HuH-7.5 (cell line): ENCODE data around the gene HHIP.
"Not testable (repeated sequence)": the region's sequence is repeated elsewhere in the genome, so short reads cannot be mapped to it uniquely, and the experiment has no call there.

ENCODE experiments used
- DNase-seq: peaks from one replicate; pipeline ENCODE4 v3.0.0; 2011; ENCODE audit warnings: low spot score

The HHIP gene

GRCh38 chr4:144757969-144758368 is 112.0 kb downstream of the HHIP start:
- DNase-seq: no peak

- DNase-seq: not testable (repeated sequence)
Observed at GRCh38 chr4:144768809-144769208, 122.9 kb downstream of the HHIP start.

- no peak for DNase-seq
Observed at GRCh38 chr4:144778364-144778763, 132.4 kb downstream of the HHIP start.

- no peak for DNase-seq
Observed at GRCh38 chr4:144782345-144782744, 136.4 kb downstream of the HHIP start.

- DNase-seq: no peak
Observed at GRCh38 chr4:144785961-144786360, 140.0 kb downstream of the HHIP start.

- DNase-seq: no peak
Observed at GRCh38 chr4:144787365-144788258, 141.7 kb downstream of the HHIP start.

- no peak for DNase-seq
Observed at GRCh38 chr4:144788469-144788868, 142.5 kb downstream of the HHIP start.

- not testable (repeated sequence) for DNase-seq
Observed at GRCh38 chr4:144791933-144792332, 146.0 kb downstream of the HHIP start.
